ENCODE data around the gene CT47C1.
A peak's percentile ranks its signal among the peaks of the same experiment; 100 is the strongest.

The CT47C1 gene

DNA sequence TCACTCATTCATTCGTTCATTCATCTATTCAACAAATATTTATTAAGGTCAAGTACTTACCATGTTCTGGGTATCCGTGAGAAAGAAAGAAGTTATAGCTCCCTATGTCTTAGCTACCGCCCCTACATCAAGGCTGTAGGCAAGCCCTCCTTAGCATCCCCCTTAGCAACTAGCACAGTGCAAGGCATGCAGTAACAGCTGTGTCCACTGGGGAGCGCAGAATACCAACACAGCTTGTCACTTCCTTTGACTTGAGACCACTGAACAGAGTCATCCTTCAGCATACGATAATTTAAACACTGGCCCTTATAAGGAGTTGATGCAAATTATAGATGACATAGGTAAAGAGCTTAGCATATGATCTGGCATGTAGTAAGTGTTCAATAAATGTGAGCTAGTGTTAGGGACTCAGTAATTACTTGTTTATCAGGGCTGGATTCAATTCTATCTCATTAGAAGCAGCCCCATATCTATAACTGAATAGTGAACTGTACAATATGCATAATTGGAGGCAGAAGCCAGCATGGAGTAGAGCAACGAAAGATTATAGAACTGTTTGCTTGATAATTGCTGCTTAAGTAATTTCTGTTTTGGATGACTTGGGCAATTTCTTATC is 46.1 kb downstream of the CT47C1 start:
- TF ChIP-seq, protein P1, sequence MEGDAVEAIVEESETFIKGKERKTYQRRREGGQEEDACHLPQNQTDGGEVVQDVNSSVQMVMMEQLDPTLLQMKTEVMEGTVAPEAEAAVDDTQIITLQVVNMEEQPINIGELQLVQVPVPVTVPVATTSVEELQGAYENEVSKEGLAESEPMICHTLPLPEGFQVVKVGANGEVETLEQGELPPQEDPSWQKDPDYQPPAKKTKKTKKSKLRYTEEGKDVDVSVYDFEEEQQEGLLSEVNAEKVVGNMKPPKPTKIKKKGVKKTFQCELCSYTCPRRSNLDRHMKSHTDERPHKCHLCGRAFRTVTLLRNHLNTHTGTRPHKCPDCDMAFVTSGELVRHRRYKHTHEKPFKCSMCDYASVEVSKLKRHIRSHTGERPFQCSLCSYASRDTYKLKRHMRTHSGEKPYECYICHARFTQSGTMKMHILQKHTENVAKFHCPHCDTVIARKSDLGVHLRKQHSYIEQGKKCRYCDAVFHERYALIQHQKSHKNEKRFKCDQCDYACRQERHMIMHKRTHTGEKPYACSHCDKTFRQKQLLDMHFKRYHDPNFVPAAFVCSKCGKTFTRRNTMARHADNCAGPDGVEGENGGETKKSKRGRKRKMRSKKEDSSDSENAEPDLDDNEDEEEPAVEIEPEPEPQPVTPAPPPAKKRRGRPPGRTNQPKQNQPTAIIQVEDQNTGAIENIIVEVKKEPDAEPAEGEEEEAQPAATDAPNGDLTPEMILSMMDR (IDR thresholded peaks at IDR 0.05; ENCODE audit: insufficient read depth, low read depth, low read length, missing control alignments), result peak; percentile 73
- no peak overlapping the region for H3K4me3 ChIP-seq (ENCODE audit: low read length)
- peak; percentile 36 for DNase-seq (ENCODE audit: low read depth)

DNA sequence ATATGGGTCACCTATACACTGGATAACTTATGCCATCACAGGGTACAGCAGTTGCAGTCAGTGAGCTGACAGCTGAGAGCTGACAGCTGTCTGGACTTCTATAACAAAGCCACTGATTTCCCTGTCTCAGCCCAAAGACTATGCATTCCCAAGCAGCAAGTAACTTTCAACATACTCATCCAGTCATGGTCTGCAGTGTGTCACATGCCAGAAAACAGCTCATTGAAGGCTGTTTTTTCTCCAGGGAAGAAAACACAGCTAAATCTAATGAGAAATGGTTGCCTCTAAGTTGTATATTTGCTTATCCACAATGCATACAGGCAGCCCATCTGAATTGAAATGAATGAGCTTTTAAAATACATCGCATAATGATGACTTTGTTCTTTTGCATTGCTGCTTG is 48.5 kb downstream of the CT47C1 start:
- H3K4me3 ChIP-seq (ENCODE audit: low read length), result no peak overlapping the region
- DNase-seq (ENCODE audit: low read depth), result peak; percentile 14
- TF ChIP-seq, protein P1 (IDR thresholded peaks at IDR 0.05; ENCODE audit: insufficient read depth, low read depth, low read length, missing control alignments), result no peak

Data from epithelial cell of esophagus (primary cell).